ENCODE data around the gene C1orf116. TPM values are rescaled to one million over a fixed set of nuclear protein-coding genes. Genes with fewer than 3 reads are reported as not detected.

C1orf116 gene
- total RNA-seq, 4 donors from 2014 or later, result 52.8 to 173 (median 86.4) TPM

DNA sequence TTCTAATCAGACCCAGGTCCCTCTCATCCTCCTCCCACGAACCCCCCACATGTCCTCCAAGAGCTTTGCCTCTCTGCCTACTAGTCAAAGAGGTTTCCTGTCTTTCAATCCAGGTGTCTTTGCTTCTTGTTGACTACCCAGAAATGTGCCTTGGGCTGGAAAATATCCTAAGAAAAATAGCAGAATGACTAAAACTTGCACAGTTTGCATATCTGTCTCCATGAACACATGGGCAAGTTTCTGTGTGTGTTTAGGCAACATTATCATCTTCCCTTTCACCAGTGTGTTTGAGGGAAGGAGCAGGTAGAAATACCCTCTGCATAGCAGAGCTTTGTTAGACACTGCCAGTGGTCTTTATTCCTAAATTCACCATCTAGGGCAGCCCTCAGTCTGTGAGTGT lies 1.5 kb downstream of the C1orf116 start:
- TF ChIP-seq, protein P1, sequence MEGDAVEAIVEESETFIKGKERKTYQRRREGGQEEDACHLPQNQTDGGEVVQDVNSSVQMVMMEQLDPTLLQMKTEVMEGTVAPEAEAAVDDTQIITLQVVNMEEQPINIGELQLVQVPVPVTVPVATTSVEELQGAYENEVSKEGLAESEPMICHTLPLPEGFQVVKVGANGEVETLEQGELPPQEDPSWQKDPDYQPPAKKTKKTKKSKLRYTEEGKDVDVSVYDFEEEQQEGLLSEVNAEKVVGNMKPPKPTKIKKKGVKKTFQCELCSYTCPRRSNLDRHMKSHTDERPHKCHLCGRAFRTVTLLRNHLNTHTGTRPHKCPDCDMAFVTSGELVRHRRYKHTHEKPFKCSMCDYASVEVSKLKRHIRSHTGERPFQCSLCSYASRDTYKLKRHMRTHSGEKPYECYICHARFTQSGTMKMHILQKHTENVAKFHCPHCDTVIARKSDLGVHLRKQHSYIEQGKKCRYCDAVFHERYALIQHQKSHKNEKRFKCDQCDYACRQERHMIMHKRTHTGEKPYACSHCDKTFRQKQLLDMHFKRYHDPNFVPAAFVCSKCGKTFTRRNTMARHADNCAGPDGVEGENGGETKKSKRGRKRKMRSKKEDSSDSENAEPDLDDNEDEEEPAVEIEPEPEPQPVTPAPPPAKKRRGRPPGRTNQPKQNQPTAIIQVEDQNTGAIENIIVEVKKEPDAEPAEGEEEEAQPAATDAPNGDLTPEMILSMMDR (IDR thresholded peaks at IDR 0.05), result no peak
- no peak for TF ChIP-seq POLR2A (IDR thresholded peaks at IDR 0.05)
- H3K4me1 ChIP-seq, result peaks cover 0 to 67% (median 3%) of the 10 kb centered on the region in 3 donors
- peak overlapping the region; percentile 48 to 55 (median 52) for H3K4me3 ChIP-seq
- H3K9me3 ChIP-seq, result no peaks in the 10 kb centered on the region
- peaks cover 0 to 12% (median 0%) of the 10 kb centered on the region in 4 donors for H3K27me3 ChIP-seq
- intact Hi-C loops (cut with DNase I), result no loop called here
- 17 to 40% methylated on average over 1 of the region's 1 CpG for WGBS, 2 donors
- peak overlapping the region; percentile 85 to 98 (median 96) for H3K27ac ChIP-seq
- H3K36me3 ChIP-seq, result no peaks in the 10 kb centered on the region
- no peak for DNase-seq

DNA sequence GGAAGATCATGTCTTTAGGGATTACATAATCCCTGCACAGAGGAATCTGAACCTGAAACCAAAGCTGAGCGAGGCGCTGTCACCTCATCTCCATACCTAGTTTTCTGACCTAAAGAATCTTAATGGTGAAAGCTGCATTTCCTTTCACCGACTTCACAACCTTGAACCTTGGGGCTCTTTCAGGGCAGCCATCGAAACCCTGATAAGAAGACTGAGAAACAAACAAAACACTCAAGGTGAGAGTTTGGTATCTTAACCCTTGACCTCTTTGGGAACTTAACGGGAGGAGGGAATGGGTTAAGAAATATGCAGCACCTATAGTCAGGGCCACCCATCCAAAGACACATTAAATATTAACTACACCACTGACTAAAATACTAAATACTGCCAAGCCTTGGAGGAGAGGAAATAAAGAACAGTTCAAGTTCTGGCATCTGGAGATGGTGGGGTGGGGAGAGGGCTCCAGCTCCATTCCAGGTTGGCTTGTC lies 2.0 kb downstream of the C1orf116 start:
- TF ChIP-seq, protein P1 (IDR thresholded peaks at IDR 0.05), result no peak
- no peak for TF ChIP-seq POLR2A (IDR thresholded peaks at IDR 0.05)
- Histone ChIP-seq H3K27ac (peak overlapping the region; percentile 85 to 98 (median 96)), H3K4me3 (peak overlapping the region; percentile 48 to 55 (median 52)), H3K36me3 (peaks cover 0 to 2% (median 0%) of the 10 kb centered on the region in 3 donors), H3K9me3 (no peaks in the 10 kb centered on the region), H3K27me3 (peaks cover 0 to 12% (median 0%) of the 10 kb centered on the region in 4 donors), H3K4me1 (peaks cover 0 to 72% (median 8%) of the 10 kb centered on the region in 3 donors)
- DNase-seq, result no peak
- 41 to 58% methylated on average over 5 of the region's 5 CpGs for WGBS, 2 donors
- intact Hi-C loops (cut with DNase I), result no loop called here

DNA sequence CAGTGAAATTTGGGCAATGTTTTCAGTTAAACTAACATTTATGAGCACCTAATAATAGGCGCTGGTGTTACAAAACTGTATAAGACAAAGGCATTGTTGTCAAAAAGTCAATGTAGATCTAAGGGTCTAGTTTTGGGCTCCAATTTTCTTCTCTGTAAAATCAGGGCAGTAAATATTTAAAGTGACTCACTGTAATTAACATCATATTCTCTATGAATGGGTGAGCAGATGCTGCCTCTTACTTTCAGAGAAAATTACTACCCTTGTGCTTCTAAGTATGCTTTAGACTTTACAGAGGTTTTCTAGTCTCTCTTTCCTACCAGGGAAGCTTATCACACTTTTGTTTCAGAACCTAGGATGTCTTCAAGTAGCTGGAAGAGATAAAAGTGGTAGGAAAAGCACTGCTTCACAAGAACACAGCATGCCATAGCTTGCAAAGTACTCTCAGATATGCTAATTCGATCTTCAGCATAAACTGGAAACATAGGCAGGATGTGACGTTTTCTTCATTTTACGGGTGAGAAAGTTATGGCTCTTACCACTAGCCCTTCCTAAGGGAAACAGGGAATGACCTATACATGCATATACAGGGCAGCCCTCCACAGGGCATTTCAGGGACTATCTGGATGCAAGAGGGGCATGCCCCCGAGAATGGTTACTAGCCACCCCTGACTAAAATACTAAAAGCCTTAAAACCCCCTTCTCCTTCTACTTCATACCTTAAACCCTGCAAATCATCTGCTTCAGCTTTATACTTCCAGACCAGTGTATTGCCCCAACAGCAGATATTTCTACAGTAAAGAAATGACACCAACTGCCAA lies 2.6 kb downstream of the C1orf116 start:
- H3K4me1 ChIP-seq, result peaks cover 5 to 78% (median 14%) of the 10 kb centered on the region in 3 donors
- H3K4me3 ChIP-seq, result peak overlapping the region; percentile 48 to 55 (median 52)
- TF ChIP-seq, protein P1 (IDR thresholded peaks at IDR 0.05), result no peak
- TF ChIP-seq POLR2A (IDR thresholded peaks at IDR 0.05), result peak in 1 of 4 donors; percentile 19
- H3K9me3 ChIP-seq, result no peaks in the 10 kb centered on the region
- 29 to 48% methylated on average over 5 of the region's 5 CpGs for WGBS, 2 donors
- H3K36me3 ChIP-seq, result peaks cover 0 to 8% (median 0%) of the 10 kb centered on the region in 3 donors
- H3K27ac ChIP-seq, result peak overlapping the region; percentile 85 to 98 (median 96)
- no peak for DNase-seq
- peaks cover 0 to 12% (median 0%) of the 10 kb centered on the region in 4 donors for H3K27me3 ChIP-seq
- intact Hi-C loops (cut with DNase I), result no loop called here

DNA sequence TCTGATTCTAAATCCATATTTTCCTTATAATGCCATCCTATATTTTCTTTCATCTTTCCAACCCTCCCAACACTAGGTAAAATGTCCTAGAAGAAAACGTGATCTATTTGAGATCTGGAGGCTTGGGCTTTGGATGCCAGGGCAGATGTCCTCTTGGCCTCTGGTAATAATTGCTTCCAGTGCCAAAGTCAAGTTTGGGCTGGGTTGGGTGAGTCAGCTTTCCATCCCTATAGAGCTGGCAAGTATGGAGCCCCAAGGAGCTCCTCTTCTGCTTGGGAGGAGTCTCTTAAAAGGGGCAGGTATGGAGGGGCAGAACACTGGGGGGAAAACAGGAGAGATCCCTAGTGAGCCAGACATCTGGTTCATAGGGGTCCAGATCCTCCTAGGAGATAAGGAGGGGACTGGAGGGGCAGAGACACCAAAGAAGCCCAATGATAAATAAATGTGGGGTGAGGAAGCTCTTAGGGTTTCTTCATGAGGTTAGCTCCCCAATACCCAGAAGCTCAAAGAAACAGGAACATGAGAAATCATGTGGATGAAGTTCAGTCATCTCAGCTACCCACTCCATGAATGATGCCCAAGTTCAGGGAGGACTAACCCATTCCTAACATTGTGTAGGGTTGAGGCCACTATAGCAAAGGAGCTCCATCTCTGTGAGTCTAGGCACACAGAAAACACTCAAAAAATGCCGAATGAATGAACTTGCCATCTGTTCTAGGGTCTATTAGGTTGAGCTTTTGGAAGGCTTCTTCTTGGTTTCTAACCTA lies 3.5 kb downstream of the C1orf116 start:
- H3K4me3 ChIP-seq, result peak overlapping the region in 3 of 4 donors; percentile 48 to 55 (median 53)
- H3K36me3 ChIP-seq, result peaks cover 0 to 15% (median 0%) of the 10 kb centered on the region in 3 donors
- peaks cover 0 to 12% (median 0%) of the 10 kb centered on the region in 4 donors for H3K27me3 ChIP-seq
- H3K4me1 ChIP-seq, result peaks cover 10 to 86% (median 20%) of the 10 kb centered on the region in 3 donors
- intact Hi-C loops (cut with DNase I), result no loop called here
- peak overlapping the region; percentile 85 to 98 (median 96) for H3K27ac ChIP-seq
- TF ChIP-seq POLR2A (IDR thresholded peaks at IDR 0.05), result no peak
- TF ChIP-seq, protein P1 (IDR thresholded peaks at IDR 0.05), result no peak
- no peaks in the 10 kb centered on the region for H3K9me3 ChIP-seq
- WGBS, 2 donors, result 43 to 65% methylated on average over 2 of the region's 2 CpGs
- DNase-seq, result no peak
